ENCODE results near the gene SLC6A3.

GRCh38 chr5:1415626-1416360, 29.4 kb downstream of the SLC6A3 start:
- TF ChIP-seq EZH2 (IDR thresholded peaks at IDR 0.05; ENCODE audit: borderline replicate concordance, low read depth, low read length) (no peak), CTCF (IDR thresholded peaks at IDR 0.05 in 2 of 3, conservative IDR thresholded peaks at IDR 0.05 in 1 of 3; ENCODE audit: insufficient read depth in 2 of 3, low read depth in 1 of 3, low read length in 3 of 3) (no peak), ZNF277 (CRISPR knock-in tag; IDR thresholded peaks at IDR 0.05; ENCODE audit: borderline replicate concordance) (no peak), GABPB2 (CRISPR knock-in tag; conservative IDR thresholded peaks at IDR 0.05) (no peak), MLLT1 (IDR thresholded peaks at IDR 0.05) (no peak), TAF15 (IDR thresholded peaks at IDR 0.05; ENCODE audit: low read depth, low read length) (no peak), NBN (IDR thresholded peaks at IDR 0.05; ENCODE audit: low read depth) (no peak), ZBTB43 (CRISPR knock-in tag; IDR thresholded peaks at IDR 0.05) (no peak), POLR3A (IDR thresholded peaks at IDR 0.05; ENCODE audit: borderline replicate concordance, extremely low read depth, insufficient read depth, insufficient read length) (no peak), MXD1 (CRISPR knock-in tag; IDR thresholded peaks at IDR 0.05; ENCODE audit: borderline replicate concordance, poor library complexity, severe bottlenecking) (no peak), RCOR1 (IDR thresholded peaks at IDR 0.05; ENCODE audit: borderline replicate concordance in 1 of 2, low read depth in 2 of 2, low read length in 2 of 2) (no peak), NR4A1 (CRISPR knock-in tag; IDR thresholded peaks at IDR 0.05) (no peak), NR4A1 (tag; IDR thresholded peaks at IDR 0.05) (no peak)
